Pancreas (tissue), 10 donors: ENCODE results near the gene CAMK2A. TPM values are rescaled to one million over a fixed set of nuclear protein-coding genes. Genes with fewer than 3 reads are reported as not detected.

Experiments used
- ATAC-seq, 4 donors: fragments of 200-7000 bp; cut with Tn5 transposase; one replicate each; pipeline versions ENCODE4 v1.8.0 to v1.9.1; 2020; ENCODE audit warnings: mild to moderate bottlenecking in 4 of 4, moderate library complexity in 4 of 4
- DNase-seq, 6 donors: peaks; one replicate each; pipeline ENCODE4 v3.0.0-alpha.2; 2020
- FAIRE-seq: peaks from 2 replicates; lab custom pipeline; 2012; peaks lifted over from hg19 to GRCh38; lab: Jason Lieb, UNC
- H3K27ac ChIP-seq, 4 donors: fragments of 200-600 bp; sonication (generic); 1 replicate in 3 of 4; 2 replicates in 1 of 4; pipeline versions ENCODE4 v1.5.0 to v1.8.0; 2020
- H3K27me3 ChIP-seq, 4 donors: fragments of 200-600 bp; one replicate each; pipeline ENCODE4 v1.8.0; 2021
- H3K36me3 ChIP-seq, 3 donors: fragments of 200-600 bp; sonication (generic) in 1 of 3; one replicate each; pipeline versions ENCODE4 v1.5.0 to v1.8.0; 2020 to 2021
- H3K4me1 ChIP-seq, 3 donors: fragments of 200-600 bp; one replicate each; pipeline ENCODE4 v1.8.0; 2021
- H3K4me3 ChIP-seq, 4 donors: fragments of 200-600 bp; sonication (generic) in 2 of 4; one replicate each; pipeline versions ENCODE4 v1.5.0 to v1.8.0; 2020 to 2021
- H3K9me3 ChIP-seq, 4 donors: fragments of 200-600 bp; one replicate each; pipeline ENCODE4 v1.8.0; 2021
- CTCF ChIP-seq, 4 donors: fragments of 200-600 bp; sonication (generic) in 3 of 4; IDR thresholded peaks; one replicate each; pipeline versions ENCODE4 v1.5.0 to v1.8.0; 2021; ENCODE audit warnings: antibody characterized with exemption in 4 of 4
- WGBS, 2 donors: extraction: QIAGEN DNeasy Blood & Tissue Kit; methylation state at CpG; one replicate each; pipeline ENCODE4 v1.1.7; 2013; 5-methylcytosine and 5-hydroxymethylcytosine counted together
- intact Hi-C, 3 donors: fragments of 100-400 bp; cut with DNase I; formaldehyde crosslinking; loops; one replicate each; pipeline versions ENCODE4 v1.11.1 to v1.14.2; 2022
- polyA plus RNA-seq, 2 donors: library from polyadenylated mRNA; stranded (reverse); fragments of 200-250 nt; gene quantifications; one replicate each; pipeline ENCODE4 v1.2.3, GENCODE V29; 2013
- total RNA-seq, 6 donors: library from RNA; stranded (reverse); fragmentation: NEBNext Ultra II Directional in 4 of 6; extraction: Animal tissue kit (Norgen Biotek cat#: 25700) in 4 of 6; gene quantifications; one replicate each; pipeline versions ENCODE4 v1.2.1 to v1.2.4, GENCODE V29; 2021 to 2023
- donor health status: healthy with polysubstance abuse.
- donor health status: DM: no; HTN: no; CAD: no; lungs with moderate emphysema.
- donor health status: DM: no; HTN: no; CAD: no.
- donor health status: control.
- donor health status: control.
- donor health status: Bipolar disorder and iron deficiency.
- donor health status: DM: yes; HTN: yes; CAD: no.
- donor health status: DM: no; HTN: no; CAD: no.
- donor health status: DM: no; HTN: no; CAD: no.
- donor health status: DM: yes; HTN: yes; CAD: no.

CAMK2A gene
- total and polyA plus RNA-seq, 8 donors, result 0.03 to 0.19 (median 0.08) TPM; not detected in 3

DNA sequence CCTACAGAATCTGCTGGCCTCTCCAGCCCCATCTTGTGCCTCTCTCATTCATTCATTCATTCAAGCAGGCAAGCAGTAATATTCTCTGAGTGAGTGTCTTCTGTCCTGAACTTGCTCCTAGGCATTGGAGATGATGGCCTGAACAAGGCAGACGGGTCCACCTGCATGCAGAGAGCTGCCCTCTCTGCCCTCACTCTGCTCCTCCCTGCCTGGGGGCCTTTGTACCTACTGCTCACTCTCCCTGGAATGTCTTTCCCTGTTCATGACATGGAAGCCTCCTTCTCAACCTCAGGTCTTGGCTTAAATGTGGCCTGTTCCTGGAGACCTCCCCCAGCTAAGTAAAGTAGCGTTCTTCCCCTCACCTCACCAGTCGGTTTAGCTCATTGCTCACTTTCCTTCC is 116.4 kb downstream of the CAMK2A start:
- no peak for DNase-seq

GRCh38 chr5:150172556-150172955 is 117.0 kb downstream of the CAMK2A start:
- H3K4me1 ChIP-seq, result no peaks in the 10 kb centered on the region
- 78 to 86% methylated on average over 4 of the region's 4 CpGs for WGBS, 2 donors
- intact Hi-C loops, result no loop called here

More for the DNA sequence above, 116.4 kb downstream of the CAMK2A start:
- H3K36me3 ChIP-seq, result no peaks in the 10 kb centered on the region
- ATAC-seq (no peak), FAIRE-seq (no peak)
- H3K9me3 ChIP-seq, result no peaks in the 10 kb centered on the region
- no peak overlapping the region for H3K4me3 ChIP-seq
- H3K27ac ChIP-seq, result no peak overlapping the region
- no peaks in the 10 kb centered on the region for H3K4me1 ChIP-seq
- intact Hi-C loops, result no loop called here
- 75 to 81% methylated on average over 3 of the region's 3 CpGs for WGBS, 2 donors
- TF ChIP-seq CTCF (IDR thresholded peaks at IDR 0.05), result no peak
- no peaks in the 10 kb centered on the region for H3K27me3 ChIP-seq

DNA sequence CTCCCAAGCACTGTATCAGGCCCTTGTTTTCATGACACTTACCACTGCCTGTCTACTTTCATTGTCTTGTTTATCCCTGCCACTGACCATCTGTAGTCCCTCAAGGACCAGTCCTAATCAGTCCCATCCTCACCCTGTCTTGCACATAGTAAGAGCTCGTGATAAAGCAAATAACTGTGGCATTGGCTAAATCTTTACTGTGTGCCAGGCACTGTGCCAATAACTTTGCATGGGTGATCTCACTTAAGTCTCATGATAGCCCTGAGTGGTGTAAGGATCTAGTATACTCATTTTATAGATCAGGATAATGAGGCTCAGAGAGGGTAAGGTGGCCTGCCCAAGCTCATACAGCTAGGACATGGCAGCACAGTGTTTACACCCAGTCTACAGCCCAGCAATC is 117.4 kb downstream of the CAMK2A start:
- FAIRE-seq (no peak), DNase-seq (no peak), ATAC-seq (no peak)
- H3K36me3 ChIP-seq, result no peaks in the 10 kb centered on the region
- H3K4me1 ChIP-seq, result no peaks in the 10 kb centered on the region
- 32 to 40% methylated on average over 1 of the region's 1 CpG for WGBS, 2 donors
- H3K9me3 ChIP-seq, result no peaks in the 10 kb centered on the region
- H3K27me3 ChIP-seq, result peaks cover 0 to 3% (median 0%) of the 10 kb centered on the region in 4 donors
- no peak overlapping the region for H3K4me3 ChIP-seq
- H3K27ac ChIP-seq, result no peak overlapping the region
- no peak for TF ChIP-seq CTCF (IDR thresholded peaks at IDR 0.05)
- intact Hi-C loops, result no loop called here

More at GRCh38 chr5:150172556-150172955, 117.0 kb downstream of the CAMK2A start:
- no peak for TF ChIP-seq CTCF (IDR thresholded peaks at IDR 0.05)
- Histone ChIP-seq H3K36me3 (no peaks in the 10 kb centered on the region), H3K27ac (no peak overlapping the region), H3K9me3 (no peaks in the 10 kb centered on the region), H3K27me3 (no peaks in the 10 kb centered on the region), H3K4me3 (no peak overlapping the region)
- FAIRE-seq (no peak), ATAC-seq (no peak), DNase-seq (no peak)

Other genes with a start within 250 kb of the CAMK2A start
- 10 to 100 TPM in 3 of 6 donors, 1 to 10 TPM in 3; 1.4 to 51.2 (median 7.6) TPM for gene CSF1R, start 203.2 kb downstream of the CAMK2A start, total RNA-seq
- gene CSF1R, start 203.2 kb downstream of the CAMK2A start, polyA plus RNA-seq, result 1 to 10 TPM; 1.9 to 2.6 TPM
- 10 to 100 TPM in 4 of 6 donors, 1 to 10 TPM in 2; 7.2 to 48.6 (median 15.6) TPM for gene PDGFRB, start 133.9 kb downstream of the CAMK2A start, total RNA-seq
- 10 to 100 TPM; 11.5 to 17.0 TPM for gene PDGFRB, start 133.9 kb downstream of the CAMK2A start, polyA plus RNA-seq
- under 1 TPM in 2 of 6 donors, not detected in 4; 0.13 to 0.16 TPM for gene CDX1, start 123.0 kb downstream of the CAMK2A start, total RNA-seq
- under 1 TPM in 1 of 2 donors, not detected in 1; 0.19 TPM for gene CDX1, start 123.0 kb downstream of the CAMK2A start, polyA plus RNA-seq
- not detected for gene SLC6A7, start 99.7 kb downstream of the CAMK2A start, total RNA-seq
- not detected for gene SLC6A7, start 99.7 kb downstream of the CAMK2A start, polyA plus RNA-seq
- gene ARSI, start 13.1 kb upstream of the CAMK2A start, total RNA-seq, result under 1 TPM in 5 of 6 donors, not detected in 1; 0.14 to 0.87 (median 0.24) TPM
- gene ARSI, start 13.1 kb upstream of the CAMK2A start, polyA plus RNA-seq, result not detected
- 10 to 100 TPM in 5 of 6 donors, 1 to 10 TPM in 1; 8.7 to 19.5 (median 12.8) TPM for gene TCOF1, start 67.9 kb upstream of the CAMK2A start, total RNA-seq
- gene TCOF1, start 67.9 kb upstream of the CAMK2A start, polyA plus RNA-seq, result 10 to 100 TPM; 15.8 to 19.9 TPM
- 1,000 to 10,000 TPM in 1 of 6 donors, 100 to 1,000 TPM in 3, 10 to 100 TPM in 2; 67.2 to 1,206 (median 163) TPM for gene CD74, start 123.1 kb upstream of the CAMK2A start, total RNA-seq
- 100 to 1,000 TPM; 138 to 141 TPM for gene CD74, start 123.1 kb upstream of the CAMK2A start, polyA plus RNA-seq
- gene RPS14, start 160.0 kb upstream of the CAMK2A start, total RNA-seq, result 1,000 to 10,000 TPM; 1,164 to 1,840 (median 1,380) TPM
- 1,000 to 10,000 TPM; 2,004 to 2,138 TPM for gene RPS14, start 160.0 kb upstream of the CAMK2A start, polyA plus RNA-seq
- 10 to 100 TPM; 35.5 to 57.2 (median 41.0) TPM for gene NDST1, start 218.4 kb upstream of the CAMK2A start, total RNA-seq
- gene NDST1, start 218.4 kb upstream of the CAMK2A start, polyA plus RNA-seq, result 10 to 100 TPM in 1 of 2 donors, 1 to 10 TPM in 1; 9.9 to 20.2 TPM